Measurements from ENCODE around the gene RSBN1.

Gene RSBN1

GRCh38 chr1:113813218-113813617 is 942 bp upstream of the RSBN1 start:
- in situ Hi-C loops (cut with MboI; ENCODE audit: low sequenced_read_pairs): no loop called here

- in situ Hi-C loops (cut with MboI; ENCODE audit: low sequenced_read_pairs): no loop called here
Measured at GRCh38 chr1:113812661-113813135, 422 bp upstream of the RSBN1 start.

GRCh38 chr1:113811156-113811887 is 954 bp downstream of the RSBN1 start:
- in situ Hi-C loops (cut with MboI; ENCODE audit: low sequenced_read_pairs): no loop called here

- in situ Hi-C loops (cut with MboI; ENCODE audit: low sequenced_read_pairs): no loop called here
Measured at GRCh38 chr1:113809670-113810602, 2.3 kb downstream of the RSBN1 start.

GRCh38 chr1:113808450-113809195 is 3.7 kb downstream of the RSBN1 start:
- in situ Hi-C loops (cut with MboI; ENCODE audit: low sequenced_read_pairs): no loop called here

GRCh38 chr1:113805639-113806038 is 6.6 kb downstream of the RSBN1 start:
- in situ Hi-C loops (cut with MboI; ENCODE audit: low sequenced_read_pairs): no loop called here

- in situ Hi-C loops (cut with MboI; ENCODE audit: low sequenced_read_pairs): no loop called here
Measured at GRCh38 chr1:113805256-113805531, 7.1 kb downstream of the RSBN1 start.

- in situ Hi-C loops (cut with MboI; ENCODE audit: low sequenced_read_pairs): no loop called here
Measured at GRCh38 chr1:113804421-113805255, 7.6 kb downstream of the RSBN1 start.

- in situ Hi-C loops (cut with MboI; ENCODE audit: low sequenced_read_pairs): no loop called here
Measured at GRCh38 chr1:113802367-113803007, 9.8 kb downstream of the RSBN1 start.

GRCh38 chr1:113800487-113800886 is 11.8 kb downstream of the RSBN1 start:
- in situ Hi-C loops (cut with MboI; ENCODE audit: low sequenced_read_pairs): no loop called here

GRCh38 chr1:113797472-113797871 is 14.8 kb downstream of the RSBN1 start:
- in situ Hi-C loops (cut with MboI; ENCODE audit: low sequenced_read_pairs): no loop called here

- in situ Hi-C loops (cut with MboI; ENCODE audit: low sequenced_read_pairs): no loop called here
Measured at GRCh38 chr1:113793878-113794834, 18.1 kb downstream of the RSBN1 start.

GRCh38 chr1:113792986-113793385 is 19.3 kb downstream of the RSBN1 start:
- in situ Hi-C loops (cut with MboI; ENCODE audit: low sequenced_read_pairs): no loop called here

GRCh38 chr1:113792471-113792870 is 19.8 kb downstream of the RSBN1 start:
- in situ Hi-C loops (cut with MboI; ENCODE audit: low sequenced_read_pairs): no loop called here

GRCh38 chr1:113788802-113789201 is 23.5 kb downstream of the RSBN1 start:
- in situ Hi-C loops (cut with MboI; ENCODE audit: low sequenced_read_pairs): no loop called here

- in situ Hi-C loops (cut with MboI; ENCODE audit: low sequenced_read_pairs): no loop called here
Measured at GRCh38 chr1:113787663-113788062, 24.6 kb downstream of the RSBN1 start.

- in situ Hi-C loops (cut with MboI; ENCODE audit: low sequenced_read_pairs): no loop called here
Measured at GRCh38 chr1:113786069-113786468, 26.2 kb downstream of the RSBN1 start.

GRCh38 chr1:113784104-113784779 is 28.0 kb downstream of the RSBN1 start:
- in situ Hi-C loops (cut with MboI; ENCODE audit: low sequenced_read_pairs): no loop called here
